Mononuclear cell (primary cell): ENCODE results near the gene MPV17L. TPM values are rescaled to one million over a fixed set of nuclear protein-coding genes. Genes with fewer than 3 reads are reported as not detected.
"Not testable (repeated sequence)": the region's sequence is repeated elsewhere in the genome, so short reads cannot be mapped to it uniquely, and the experiment has no call there.

Source experiments
- H3K27me3 ChIP-seq: 2 replicates; pipeline ENCODE4 v1.6.0; 2011; ENCODE audit warnings: low read length, control low read depth; ENCODE audit not compliant: insufficient read depth
- H3K4me1 ChIP-seq: 2 replicates; pipeline ENCODE4 v1.5.1; 2011; ENCODE audit warnings: mild to moderate bottlenecking, low read length, control low read depth; ENCODE audit not compliant: insufficient read depth
- H3K4me3 ChIP-seq: 2 replicates; pipeline ENCODE4 v1.5.1; 2011; ENCODE audit warnings: mild to moderate bottlenecking, low read length, moderate library complexity
- H3K9me3 ChIP-seq: 2 replicates; pipeline ENCODE4 v1.5.1; 2011; ENCODE audit warnings: low read depth, mild to moderate bottlenecking, control low read depth, low read length
- total RNA-seq: library from RNA; depleted of rRNA; stranded (reverse); fragments of >200 nt; gene quantifications from one replicate; pipeline ENCODE4 v1.2.3, GENCODE V29; 2012

The MPV17L gene
- total RNA-seq, 1 donor: under 0.01 TPM

GRCh38 chr16:15430884-15431283 lies 35.3 kb downstream of the MPV17L start:
- not testable (repeated sequence) for H3K9me3 ChIP-seq, H3K4me1 ChIP-seq, H3K4me3 ChIP-seq
- peaks cover 28% of the 10 kb centered on the region for H3K27me3 ChIP-seq

- Histone ChIP-seq H3K27me3 (peaks cover 34% of the 10 kb centered on the region), H3K4me3 (peak overlapping the region; percentile 33), H3K9me3 (no peaks in the 10 kb centered on the region), H3K4me1 (peaks cover 9% of the 10 kb centered on the region)
Measured at GRCh38 chr16:15434079-15434424, 38.5 kb downstream of the MPV17L start.

- Histone ChIP-seq H3K4me1 (peaks cover 9% of the 10 kb centered on the region), H3K9me3 (no peaks in the 10 kb centered on the region), H3K4me3 (peak within 1 kb of the TSS; percentile 33), H3K27me3 (peaks cover 34% of the 10 kb centered on the region)
Measured at GRCh38 chr16:15434425-15435215, 39.1 kb downstream of the MPV17L start, which contains the start of gene BMERB1. Gene BMERB1 (plus strand): TSS chr16:15434588. CDS start chr16:15434654, 66 bp downstream.

GRCh38 chr16:15435216-15435864 lies 39.8 kb downstream of the MPV17L start:
- no peak overlapping the region for H3K4me3 ChIP-seq

GRCh38 chr16:15439102-15439501 lies 43.5 kb downstream of the MPV17L start:
- H3K4me1 ChIP-seq: peaks cover 9% of the 10 kb centered on the region
- H3K9me3 ChIP-seq: no peaks in the 10 kb centered on the region
- H3K4me3 ChIP-seq: no peak overlapping the region
- peaks cover 22% of the 10 kb centered on the region for H3K27me3 ChIP-seq

More at GRCh38 chr16:15435216-15435864, 39.8 kb downstream of the MPV17L start:
- Histone ChIP-seq H3K9me3 (no peaks in the 10 kb centered on the region), H3K27me3 (peaks cover 34% of the 10 kb centered on the region), H3K4me1 (peaks cover 9% of the 10 kb centered on the region)

GRCh38 chr16:15439521-15439920 lies 44.0 kb downstream of the MPV17L start:
- peaks cover 18% of the 10 kb centered on the region for H3K27me3 ChIP-seq
- no peaks in the 10 kb centered on the region for H3K9me3 ChIP-seq
- H3K4me1 ChIP-seq: peaks cover 9% of the 10 kb centered on the region
- no peak overlapping the region for H3K4me3 ChIP-seq

GRCh38 chr16:15440852-15441251 lies 45.3 kb downstream of the MPV17L start:
- Histone ChIP-seq H3K9me3 (no peaks in the 10 kb centered on the region), H3K27me3 (peaks cover 7% of the 10 kb centered on the region), H3K4me3 (no peak overlapping the region), H3K4me1 (no peaks in the 10 kb centered on the region)

- H3K4me1 ChIP-seq, H3K27me3 ChIP-seq, H3K9me3 ChIP-seq, H3K4me3 ChIP-seq: not testable (repeated sequence)
Measured at GRCh38 chr16:15442140-15442539, 46.6 kb downstream of the MPV17L start.

GRCh38 chr16:15443753-15444152 lies 48.2 kb downstream of the MPV17L start:
- H3K4me1 ChIP-seq: no peaks in the 10 kb centered on the region
- no peak overlapping the region for H3K4me3 ChIP-seq
- no peaks in the 10 kb centered on the region for H3K9me3 ChIP-seq
- H3K27me3 ChIP-seq: no peaks in the 10 kb centered on the region

- no peaks in the 10 kb centered on the region for H3K9me3 ChIP-seq
- no peak overlapping the region for H3K4me3 ChIP-seq
- H3K27me3 ChIP-seq: no peaks in the 10 kb centered on the region
- H3K4me1 ChIP-seq: no peaks in the 10 kb centered on the region
Measured at GRCh38 chr16:15444264-15444663, 48.7 kb downstream of the MPV17L start.

GRCh38 chr16:15445450-15445849 lies 49.9 kb downstream of the MPV17L start:
- Histone ChIP-seq H3K9me3 (no peaks in the 10 kb centered on the region), H3K27me3 (no peaks in the 10 kb centered on the region), H3K4me3 (no peak overlapping the region), H3K4me1 (no peaks in the 10 kb centered on the region)

- H3K9me3 ChIP-seq: no peaks in the 10 kb centered on the region
- H3K4me1 ChIP-seq: no peaks in the 10 kb centered on the region
- H3K4me3 ChIP-seq: no peak overlapping the region
- H3K27me3 ChIP-seq: no peaks in the 10 kb centered on the region
Measured at GRCh38 chr16:15446901-15447300, 51.3 kb downstream of the MPV17L start.

- H3K4me3 ChIP-seq: no peak overlapping the region
- no peaks in the 10 kb centered on the region for H3K27me3 ChIP-seq
- H3K9me3 ChIP-seq: no peaks in the 10 kb centered on the region
Measured at GRCh38 chr16:15450624-15451023, 55.1 kb downstream of the MPV17L start.

GRCh38 chr16:15451098-15451731 lies 55.7 kb downstream of the MPV17L start:
- no peaks in the 10 kb centered on the region for H3K4me1 ChIP-seq

More at GRCh38 chr16:15450624-15451023, 55.1 kb downstream of the MPV17L start:
- no peaks in the 10 kb centered on the region for H3K4me1 ChIP-seq

GRCh38 chr16:15452246-15452855 lies 56.8 kb downstream of the MPV17L start:
- Histone ChIP-seq H3K27me3 (no peaks in the 10 kb centered on the region), H3K4me1 (no peaks in the 10 kb centered on the region), H3K9me3 (no peaks in the 10 kb centered on the region), H3K4me3 (no peak overlapping the region)

More at GRCh38 chr16:15451098-15451731, 55.7 kb downstream of the MPV17L start:
- no peak overlapping the region for H3K4me3 ChIP-seq
- no peaks in the 10 kb centered on the region for H3K9me3 ChIP-seq
- H3K27me3 ChIP-seq: no peaks in the 10 kb centered on the region
